Gastrocnemius medialis (tissue), 4 donors: ENCODE data around the gene GNB2. TPM values are rescaled to one million over a fixed set of nuclear protein-coding genes. Genes with fewer than 3 reads are reported as not detected.

Experiments used
- ATAC-seq, 2 donors: fragments of 150-250 bp; one replicate each; pipeline ENCODE4 v1.9.1; 2016
- DNase-seq, 2 donors: peaks; one replicate each; pipeline ENCODE4 v3.0.0-alpha.2; 2019
- H3K27ac ChIP-seq, 4 donors: fragments of 200-600 bp; sonication (generic); 1 replicate in 1 of 4; 2 replicates in 3 of 4; pipeline ENCODE4 v1.5.1; 2016 to 2018; ENCODE audit warnings: mild to moderate bottlenecking in 2 of 4, moderate library complexity in 1 of 4
- H3K27me3 ChIP-seq, 3 donors: fragments of 200-600 bp; sonication (generic) in 2 of 3; 1 replicate in 1 of 3; 2 replicates in 2 of 3; pipeline versions ENCODE4 v1.5.1 to v1.6.0; 2016 to 2019; ENCODE audit warnings: mild to moderate bottlenecking in 1 of 3, moderate library complexity in 1 of 3
- H3K36me3 ChIP-seq, 2 donors: fragments of 200-600 bp; sonication (generic) in 1 of 2; one replicate each; pipeline ENCODE4 v1.5.1; 2017 to 2018
- H3K4me1 ChIP-seq, 2 donors: fragments of 200-600 bp; sonication (generic) in 1 of 2; one replicate each; pipeline ENCODE4 v1.5.1; 2016 to 2017; ENCODE audit warnings: mild to moderate bottlenecking in 2 of 2
- H3K4me3 ChIP-seq, 4 donors: fragments of 200-600 bp; sonication (generic) in 3 of 4; 1 replicate in 1 of 4; 2 replicates in 3 of 4; pipeline ENCODE4 v1.5.1; 2016 to 2019; ENCODE audit warnings: mild to moderate bottlenecking in 2 of 4
- H3K9me3 ChIP-seq, 3 donors: fragments of 200-600 bp; sonication (generic) in 2 of 3; 1 replicate in 1 of 3; 2 replicates in 2 of 3; pipeline ENCODE4 v1.5.1; 2016 to 2019
- POLR2A ChIP-seq, 2 donors: fragments of 450-650 bp; IDR thresholded peaks; one replicate each; pipeline ENCODE4 v1.6.1; 2017; ENCODE audit warnings: antibody characterized with exemption in 2 of 2, mild to moderate bottlenecking in 2 of 2, moderate library complexity in 2 of 2
- in situ Hi-C, 4 donors: fragments of 200-750 bp; cut with MboI; loops; one replicate each; pipeline versions ENCODE4 v1.15.0 to v1.8.0; 2017; ENCODE audit warnings: low sequenced_read_pairs in 4 of 4
- intact Hi-C: fragments of 100-400 bp; cut with DNase I; formaldehyde crosslinking; loops from one replicate; pipeline ENCODE4 v1.15.1; 2023; ENCODE audit warnings: low total_unique reads
- total RNA-seq, 4 donors: library from RNA; depleted of rRNA; stranded (reverse); fragments of >200 nt; gene quantifications; one replicate each; pipeline versions ENCODE4 v1.1.0 to v1.2.3, GENCODE V29; 2016
- TF ChIP-seq, protein P1 (sequence below), 5 experiments: fragments of 450-650 bp in 3 of 5; fragments of 200-600 bp in 2 of 5; sonication (generic) in 2 of 5; IDR thresholded peaks in 4 of 5; conservative IDR thresholded peaks in 1 of 5; 1 replicate in 4 of 5; 2 replicates in 1 of 5; pipeline ENCODE4 v1.5.1; 2016 to 2019; ENCODE audit warnings: antibody characterized with exemption in 5 of 5, mild to moderate bottlenecking in 3 of 5, moderate library complexity in 3 of 5

Gene GNB2
- total RNA-seq, 4 donors from 2014 or later: 108 to 163 (median 129) TPM

DNA sequence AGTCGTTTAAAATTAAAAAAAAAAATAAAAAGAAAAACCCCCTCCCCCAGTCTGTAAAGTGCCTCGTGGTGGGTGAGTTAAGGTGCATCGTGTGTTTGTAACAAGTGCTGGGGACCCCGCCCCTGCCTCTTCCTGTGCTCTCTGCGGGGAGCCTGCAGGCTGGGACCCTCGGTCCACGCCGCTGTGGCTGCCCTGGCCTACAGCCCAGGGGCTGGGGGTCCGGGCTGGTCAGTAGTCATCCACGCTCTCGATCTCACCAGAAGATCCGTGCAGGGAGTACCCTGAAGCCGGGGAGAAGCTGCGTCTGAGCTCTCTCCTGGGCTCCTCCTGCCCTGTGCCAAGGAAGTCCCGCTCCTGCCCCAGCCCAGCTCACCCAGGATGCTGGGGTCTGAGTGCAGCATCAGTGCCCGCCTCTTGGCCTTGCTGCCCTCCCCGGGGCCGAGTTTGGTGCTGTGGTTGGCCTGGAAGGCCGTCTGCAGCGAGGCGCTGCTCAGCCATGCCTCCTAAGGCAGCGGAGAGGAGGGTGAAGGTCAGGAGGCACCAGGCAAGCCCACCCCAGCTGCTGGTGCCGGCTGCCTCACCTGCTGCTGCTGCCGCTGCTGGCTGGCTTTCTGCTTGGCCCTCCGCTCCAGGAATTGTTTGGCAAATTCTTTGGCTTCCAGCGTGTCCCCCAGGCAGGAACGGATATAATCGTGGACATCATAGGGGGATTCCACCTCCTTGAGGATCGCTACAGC, 8.1 kb downstream of the GNB2 start:
- H3K4me3 ChIP-seq: no peak overlapping the region
- H3K27me3 ChIP-seq: no peaks in the 10 kb centered on the region
- H3K36me3 ChIP-seq: peaks cover 0 to 81% of the 10 kb centered on the region in 2 donors
- no peaks in the 10 kb centered on the region for H3K4me1 ChIP-seq
- no peaks in the 10 kb centered on the region for H3K9me3 ChIP-seq
- H3K27ac ChIP-seq: no peak overlapping the region
- DNase-seq (no peak), ATAC-seq (no peak)
- no peak for TF ChIP-seq POLR2A (IDR thresholded peaks at IDR 0.05)
- TF ChIP-seq, protein P1, sequence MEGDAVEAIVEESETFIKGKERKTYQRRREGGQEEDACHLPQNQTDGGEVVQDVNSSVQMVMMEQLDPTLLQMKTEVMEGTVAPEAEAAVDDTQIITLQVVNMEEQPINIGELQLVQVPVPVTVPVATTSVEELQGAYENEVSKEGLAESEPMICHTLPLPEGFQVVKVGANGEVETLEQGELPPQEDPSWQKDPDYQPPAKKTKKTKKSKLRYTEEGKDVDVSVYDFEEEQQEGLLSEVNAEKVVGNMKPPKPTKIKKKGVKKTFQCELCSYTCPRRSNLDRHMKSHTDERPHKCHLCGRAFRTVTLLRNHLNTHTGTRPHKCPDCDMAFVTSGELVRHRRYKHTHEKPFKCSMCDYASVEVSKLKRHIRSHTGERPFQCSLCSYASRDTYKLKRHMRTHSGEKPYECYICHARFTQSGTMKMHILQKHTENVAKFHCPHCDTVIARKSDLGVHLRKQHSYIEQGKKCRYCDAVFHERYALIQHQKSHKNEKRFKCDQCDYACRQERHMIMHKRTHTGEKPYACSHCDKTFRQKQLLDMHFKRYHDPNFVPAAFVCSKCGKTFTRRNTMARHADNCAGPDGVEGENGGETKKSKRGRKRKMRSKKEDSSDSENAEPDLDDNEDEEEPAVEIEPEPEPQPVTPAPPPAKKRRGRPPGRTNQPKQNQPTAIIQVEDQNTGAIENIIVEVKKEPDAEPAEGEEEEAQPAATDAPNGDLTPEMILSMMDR (IDR thresholded peaks at IDR 0.05 in 4 of 5, conservative IDR thresholded peaks at IDR 0.05 in 1 of 5): no peak
- intact Hi-C loops (no loop called here), in situ Hi-C loops (no loop called here)

DNA sequence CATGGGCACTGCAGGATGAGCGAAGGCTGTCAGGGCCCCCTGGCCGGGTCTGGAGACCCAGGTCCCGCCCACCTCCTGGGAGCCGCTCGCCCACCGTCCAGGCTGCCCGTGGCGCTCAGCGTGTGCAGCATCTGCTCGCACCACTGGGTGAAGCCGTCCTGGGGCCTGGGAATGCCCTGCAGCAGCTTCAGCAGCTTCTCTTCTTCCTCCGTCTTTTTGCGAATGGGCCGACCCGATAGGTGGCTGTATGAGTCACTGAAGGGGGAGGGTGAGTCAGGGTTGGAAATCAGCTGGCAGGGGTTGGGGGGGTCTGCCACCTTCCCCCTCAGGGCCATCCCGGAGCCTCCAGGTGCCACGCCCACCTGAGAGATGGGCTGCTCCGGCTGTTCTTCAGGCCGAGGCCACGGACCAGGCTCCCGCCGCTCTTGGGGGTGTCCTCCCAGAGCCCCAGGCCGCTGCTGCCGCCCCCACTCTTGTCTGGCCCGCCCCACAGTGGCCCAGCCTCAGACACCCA, 8.7 kb downstream of the GNB2 start:
- DNase-seq: no peak
- in situ Hi-C loops: no loop called here
- TF ChIP-seq, protein P1 (IDR thresholded peaks at IDR 0.05 in 4 of 5, conservative IDR thresholded peaks at IDR 0.05 in 1 of 5): no peak
- no peak for TF ChIP-seq POLR2A (IDR thresholded peaks at IDR 0.05)

DNA sequence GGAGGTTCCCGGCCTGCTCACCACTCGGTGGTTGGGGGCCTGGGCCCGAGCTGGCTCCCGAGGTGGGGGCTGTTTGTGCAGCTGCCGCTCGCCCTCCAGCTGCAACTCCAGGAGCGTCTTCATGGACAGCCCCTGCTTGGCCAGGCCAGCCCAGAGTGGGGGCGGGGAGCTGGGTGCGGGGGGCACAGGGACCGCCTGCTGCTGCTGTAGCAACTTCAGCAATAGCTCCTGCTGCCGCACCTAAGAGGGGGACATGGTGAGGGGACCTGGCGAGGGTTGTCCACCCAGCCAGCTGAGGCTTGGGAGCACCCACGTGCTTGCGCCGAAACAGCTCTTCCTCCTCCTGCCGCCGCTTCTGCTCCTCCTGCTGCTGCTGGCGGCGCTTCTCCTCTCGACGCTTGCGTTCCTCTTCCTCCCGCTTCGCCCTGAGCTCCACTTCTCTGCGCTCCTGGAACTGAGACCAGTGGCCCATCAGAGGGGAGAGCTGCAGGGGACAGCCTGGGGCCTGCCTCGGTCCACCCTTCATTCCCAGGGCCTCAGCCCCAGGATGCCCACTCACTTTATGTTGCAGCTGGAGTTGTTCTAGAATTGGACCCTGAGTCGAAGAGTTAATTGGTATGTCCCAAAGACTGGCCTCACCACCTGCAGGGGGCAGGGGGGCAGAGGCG, 9.6 kb downstream of the GNB2 start:
- H3K27ac ChIP-seq: no peak overlapping the region
- ATAC-seq (no peak), DNase-seq (no peak)
- H3K27me3 ChIP-seq: no peaks in the 10 kb centered on the region
- peaks cover 0 to 81% of the 10 kb centered on the region in 2 donors for H3K36me3 ChIP-seq
- H3K9me3 ChIP-seq: no peaks in the 10 kb centered on the region
- no peak overlapping the region for H3K4me3 ChIP-seq
- intact Hi-C loops (no loop called here), in situ Hi-C loops (no loop called here)
- no peaks in the 10 kb centered on the region for H3K4me1 ChIP-seq
- no peak for TF ChIP-seq POLR2A (IDR thresholded peaks at IDR 0.05)
- TF ChIP-seq, protein P1 (IDR thresholded peaks at IDR 0.05 in 4 of 5, conservative IDR thresholded peaks at IDR 0.05 in 1 of 5): no peak

More for the DNA sequence above, 8.7 kb downstream of the GNB2 start:
- no peak for ATAC-seq
- no peaks in the 10 kb centered on the region for H3K4me1 ChIP-seq
- H3K27ac ChIP-seq: no peak overlapping the region
- H3K4me3 ChIP-seq: no peak overlapping the region
- H3K36me3 ChIP-seq: peaks cover 0 to 81% of the 10 kb centered on the region in 2 donors
- H3K27me3 ChIP-seq: no peaks in the 10 kb centered on the region
- no peaks in the 10 kb centered on the region for H3K9me3 ChIP-seq
- intact Hi-C loops: no loop called here

DNA sequence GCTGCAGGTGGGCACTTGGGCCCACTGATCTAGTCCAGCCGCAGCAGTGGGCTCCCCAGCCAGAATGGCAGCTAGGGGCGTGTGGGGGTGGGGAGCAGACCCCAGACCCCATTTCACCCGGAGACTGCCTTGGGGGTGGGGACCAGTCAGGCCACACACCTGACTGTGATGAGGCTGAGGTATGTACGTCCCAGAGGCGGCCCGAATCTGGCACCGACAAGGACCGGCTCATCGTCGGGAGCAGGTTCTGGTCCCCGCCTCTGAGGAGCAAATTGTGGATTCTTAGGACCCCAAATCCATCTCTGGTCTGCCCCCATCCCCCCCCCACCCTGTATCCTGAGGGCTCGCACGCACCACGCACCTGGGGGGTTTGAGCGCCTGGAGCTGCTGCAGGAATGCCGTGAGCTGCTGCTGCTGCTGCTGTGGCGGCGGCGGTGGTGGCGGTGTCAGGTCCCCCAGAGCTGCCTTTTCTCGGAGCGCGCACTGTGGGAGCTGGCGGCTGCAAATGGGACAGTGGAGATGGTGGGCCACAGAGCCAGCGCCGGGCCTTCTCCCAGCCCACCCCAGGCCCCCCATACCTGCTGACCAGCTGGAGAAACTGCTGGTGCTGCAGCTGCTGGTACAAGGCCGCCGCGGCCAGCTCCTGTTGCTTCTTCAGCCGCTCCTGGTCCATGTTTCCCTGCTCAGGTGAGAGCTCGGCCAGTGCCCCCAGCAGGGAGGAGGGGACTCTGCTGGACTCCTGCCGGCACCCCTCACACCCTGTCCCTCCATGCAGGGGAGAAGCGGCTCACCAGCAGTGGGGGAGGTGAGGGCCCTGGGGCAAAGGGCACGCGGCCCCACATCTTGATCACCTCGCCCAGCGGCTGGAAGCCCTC, 10.4 kb downstream of the GNB2 start:
- in situ Hi-C loops (no loop called here), intact Hi-C loops (no loop called here)
- DNase-seq (no peak), ATAC-seq (no peak)
- no peak overlapping the region for H3K4me3 ChIP-seq
- H3K9me3 ChIP-seq: no peaks in the 10 kb centered on the region
- no peak for TF ChIP-seq POLR2A (IDR thresholded peaks at IDR 0.05)
- TF ChIP-seq, protein P1 (IDR thresholded peaks at IDR 0.05 in 4 of 5, conservative IDR thresholded peaks at IDR 0.05 in 1 of 5): no peak
- peaks cover 0 to 78% of the 10 kb centered on the region in 2 donors for H3K36me3 ChIP-seq
- peaks cover 0 to under 1% of the 10 kb centered on the region in 2 donors for H3K4me1 ChIP-seq
- no peaks in the 10 kb centered on the region for H3K27me3 ChIP-seq
- H3K27ac ChIP-seq: no peak overlapping the region
